GM19455 (cell line): ENCODE data around the gene NUAK2.

Experiments
- ATAC-seq: cut with Tn5 transposase; IDR thresholded peaks from one replicate; pipeline ENCODE4 v1.9.1; 2021; ENCODE audit not compliant: unreplicated experiment

Gene NUAK2

DNA sequence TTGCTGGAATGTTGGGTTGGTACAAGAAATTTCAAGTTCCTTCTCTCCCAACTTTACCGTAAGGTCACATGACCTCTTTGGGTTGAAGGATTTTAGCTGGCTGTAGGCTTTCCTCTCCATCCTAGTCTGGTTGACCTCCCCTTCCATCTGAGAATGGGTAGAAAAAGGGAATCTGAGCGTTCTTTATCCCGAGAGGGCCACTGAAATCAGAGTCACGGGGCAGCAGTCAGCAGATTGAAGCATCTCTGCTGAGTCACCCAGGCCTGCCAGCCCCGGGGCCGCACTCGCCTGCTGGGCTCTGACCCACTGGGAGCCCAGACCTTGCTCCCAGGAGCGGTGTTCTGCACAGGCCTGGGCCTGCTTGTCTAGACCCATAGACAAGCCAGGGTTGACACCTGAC, 62.8 kb downstream of the NUAK2 start:
- ATAC-seq: no peak

DNA sequence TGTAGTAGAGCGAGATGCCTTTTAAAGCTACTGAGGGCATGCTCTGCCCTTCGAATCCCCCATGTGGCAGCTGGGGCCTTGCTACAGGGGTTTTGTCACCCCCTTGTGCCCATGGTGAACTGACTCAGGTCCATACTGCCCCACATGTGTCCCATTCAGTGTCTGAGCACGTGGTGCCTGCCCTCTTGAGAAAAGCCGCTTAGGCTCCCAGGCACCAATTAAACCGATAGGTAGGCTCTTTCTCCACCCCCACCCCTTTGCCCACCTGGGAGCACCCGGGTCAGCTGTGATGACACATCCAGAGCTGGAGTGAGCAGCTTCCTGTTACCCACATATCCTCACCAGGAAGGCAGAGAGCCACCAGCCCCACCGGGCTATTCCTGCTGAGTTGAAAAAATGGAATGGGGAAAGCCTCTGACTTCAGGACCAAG, 63.3 kb downstream of the NUAK2 start:
- ATAC-seq: no peak

DNA sequence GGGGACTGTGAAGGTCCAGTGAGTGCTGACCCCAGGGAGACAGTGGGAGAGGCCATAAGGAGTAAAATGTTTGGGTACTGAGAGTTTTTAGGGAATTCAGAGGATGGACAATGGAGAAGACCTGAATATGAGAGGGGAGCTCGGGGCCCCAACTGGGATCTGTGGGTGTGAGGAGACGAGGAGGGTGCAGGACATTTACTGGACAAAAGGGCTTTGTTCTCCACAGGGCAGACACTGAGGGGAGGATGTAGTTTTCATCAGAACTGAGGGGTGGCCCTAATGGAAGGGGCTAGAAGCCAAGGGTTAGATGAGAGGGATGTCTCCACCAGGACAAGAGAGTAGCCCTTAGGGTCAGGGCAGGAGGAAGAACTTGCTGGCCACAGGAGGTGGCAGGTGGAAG, 63.8 kb downstream of the NUAK2 start:
- ATAC-seq: no peak

DNA sequence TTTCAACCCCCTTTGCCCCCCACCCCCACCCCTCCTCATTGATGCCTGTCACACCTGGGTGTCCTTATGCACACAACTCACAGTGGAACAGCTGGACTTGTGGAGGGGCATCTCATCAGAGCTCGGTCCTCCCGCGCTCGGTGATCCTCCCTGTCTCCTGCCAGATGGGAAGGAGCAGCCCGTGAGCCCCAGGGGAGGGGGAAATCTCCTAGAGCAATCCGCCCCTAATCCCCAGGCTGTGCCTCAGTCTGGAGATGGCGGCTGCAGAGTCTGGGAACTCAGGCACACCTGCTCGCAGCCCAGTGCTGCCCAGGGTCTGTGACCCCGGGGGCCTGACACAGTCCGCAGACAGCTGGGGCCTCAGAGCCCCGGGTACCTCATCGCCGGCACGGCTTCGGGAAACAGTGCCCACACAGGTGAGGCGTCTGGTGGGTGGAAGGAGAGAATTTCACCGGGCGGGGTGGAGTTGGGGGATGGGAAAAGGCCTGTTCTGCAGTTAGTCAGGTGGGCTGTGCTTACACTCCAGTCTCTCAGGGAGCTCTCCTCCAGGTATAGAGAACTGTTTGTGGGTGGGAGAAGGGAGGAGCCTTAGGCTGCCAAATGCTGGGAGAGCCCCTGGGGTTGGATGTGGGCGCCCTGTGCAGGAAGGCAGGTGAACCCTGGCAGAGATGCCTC, 64.5 kb downstream of the NUAK2 start:
- ATAC-seq: no peak

DNA sequence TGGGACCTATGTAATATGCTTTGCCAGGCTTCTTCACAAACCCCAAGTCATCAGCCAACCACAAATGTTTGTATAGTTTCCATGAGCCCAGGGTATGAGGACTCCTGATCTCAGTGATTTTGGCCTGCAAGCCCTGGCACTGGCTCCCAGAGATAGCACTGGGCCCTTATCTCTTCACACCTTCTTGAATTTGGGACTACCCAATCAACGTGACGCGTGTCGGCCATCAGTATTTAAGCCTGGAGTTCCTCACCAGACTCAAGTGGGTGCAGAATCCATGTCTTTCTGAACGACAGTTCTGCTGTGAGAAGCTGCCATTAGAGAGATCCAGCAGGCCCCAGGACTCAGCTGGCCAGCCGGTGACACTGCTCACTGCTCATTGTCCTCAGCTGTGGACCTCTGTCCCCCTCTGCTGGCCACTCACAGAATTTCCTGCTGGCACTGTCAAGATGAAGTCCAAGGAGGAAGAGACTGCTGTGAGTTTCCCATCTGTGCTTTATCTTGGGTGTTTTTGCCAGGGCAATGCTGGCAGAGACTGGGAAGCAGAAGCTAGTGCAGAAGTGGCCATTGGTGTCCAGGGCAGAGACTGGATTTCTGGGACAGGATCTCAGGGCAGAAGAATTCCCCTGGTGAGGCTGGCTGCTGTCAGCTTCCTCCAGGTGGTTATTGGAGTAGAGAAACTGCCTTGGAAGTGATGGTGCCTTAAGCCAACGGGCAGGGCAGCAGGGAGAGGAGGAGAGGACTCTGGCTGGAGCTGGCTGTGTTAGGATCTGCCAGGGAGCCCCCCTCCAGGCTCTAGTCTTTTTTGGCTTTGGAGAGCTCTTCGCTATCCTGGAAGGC, 65.4 kb downstream of the NUAK2 start:
- no peak for ATAC-seq
